ENCODE results near the gene CFAP69. TPM values are rescaled to one million over a fixed set of nuclear protein-coding genes. Genes with fewer than 3 reads are reported as not detected.

Gene CFAP69
- polyA plus RNA-seq, 4 donors, result 1.0 to 4.9 (median 4.2) TPM

- peak; percentile 41 to 65 for DNase-seq
- H3K36me3 ChIP-seq (ENCODE audit: control insufficient read depth in 3 of 3, insufficient read depth in 2 of 3, low read depth in 1 of 3, low read length in 3 of 3), result peaks cover 0 to 6% (median 0%) of the 10 kb centered on the region in 3 donors
- H3K27me3 ChIP-seq (ENCODE audit: control insufficient read depth in 3 of 3, insufficient read depth in 3 of 3, low read length in 3 of 3), result no peaks in the 10 kb centered on the region
- peaks cover 3 to 21% (median 3%) of the 10 kb centered on the region in 3 donors for H3K4me1 ChIP-seq (ENCODE audit: control insufficient read depth in 3 of 3, insufficient read depth in 2 of 3, low read depth in 1 of 3, low read length in 2 of 3)
- no peak for FAIRE-seq
- H3K27ac ChIP-seq (ENCODE audit: low read depth in 1 of 3, low read length in 2 of 3), result peak overlapping the region in 1 of 3 donors; percentile 60
- 93 to 100% (median 98%) methylated on average over 2 of the region's 2 CpGs for WGBS, 3 donors
- H3K9me3 ChIP-seq (ENCODE audit: control insufficient read depth in 2 of 2, insufficient read depth in 1 of 2, low read depth in 1 of 2, low read length in 1 of 2), result no peaks in the 10 kb centered on the region
- H3K4me3 ChIP-seq (ENCODE audit: low read depth in 1 of 3, low read length in 3 of 3), result no peak overlapping the region
These were observed 7.0 kb upstream of the CFAP69 start for GRCh38 chr7:90238022-90238421.

- peaks cover 0 to 6% (median 0%) of the 10 kb centered on the region in 3 donors for H3K36me3 ChIP-seq (ENCODE audit: control insufficient read depth in 3 of 3, insufficient read depth in 2 of 3, low read depth in 1 of 3, low read length in 3 of 3)
- peaks cover 3 to 24% (median 3%) of the 10 kb centered on the region in 3 donors for H3K4me1 ChIP-seq (ENCODE audit: control insufficient read depth in 3 of 3, insufficient read depth in 2 of 3, low read depth in 1 of 3, low read length in 2 of 3)
- H3K4me3 ChIP-seq (ENCODE audit: low read depth in 1 of 3, low read length in 3 of 3), result no peak overlapping the region
- peak overlapping the region in 2 of 3 donors; percentile 4 to 60 for H3K27ac ChIP-seq (ENCODE audit: low read depth in 1 of 3, low read length in 2 of 3)
- DNase-seq (no peak), FAIRE-seq (no peak)
- no peaks in the 10 kb centered on the region for H3K27me3 ChIP-seq (ENCODE audit: control insufficient read depth in 3 of 3, insufficient read depth in 3 of 3, low read length in 3 of 3)
- 77 to 97% (median 87%) methylated on average over 1 of the region's 1 CpG for WGBS, 3 donors
- H3K9me3 ChIP-seq (ENCODE audit: control insufficient read depth in 2 of 2, insufficient read depth in 1 of 2, low read depth in 1 of 2, low read length in 1 of 2), result no peaks in the 10 kb centered on the region
These were observed 6.4 kb upstream of the CFAP69 start for GRCh38 chr7:90238583-90238982.

- Histone ChIP-seq H3K36me3 (ENCODE audit: control insufficient read depth in 3 of 3, insufficient read depth in 2 of 3, low read depth in 1 of 3, low read length in 3 of 3) (peaks cover 0 to 6% (median 0%) of the 10 kb centered on the region in 3 donors), H3K9me3 (ENCODE audit: control insufficient read depth in 2 of 2, insufficient read depth in 1 of 2, low read depth in 1 of 2, low read length in 1 of 2) (no peaks in the 10 kb centered on the region), H3K27ac (ENCODE audit: low read depth in 1 of 3, low read length in 2 of 3) (peak overlapping the region in 1 of 3 donors; percentile 60), H3K4me1 (ENCODE audit: control insufficient read depth in 3 of 3, insufficient read depth in 2 of 3, low read depth in 1 of 3, low read length in 2 of 3) (peaks cover 1 to 29% (median 3%) of the 10 kb centered on the region in 3 donors), H3K27me3 (ENCODE audit: control insufficient read depth in 3 of 3, insufficient read depth in 3 of 3, low read length in 3 of 3) (no peaks in the 10 kb centered on the region), H3K4me3 (ENCODE audit: low read depth in 1 of 3, low read length in 3 of 3) (no peak overlapping the region)
- whole genome bisulfite sequencing, 3 donors, result 80 to 83% (median 83%) methylated on average over 3 of the region's 3 CpGs
- no peak for FAIRE-seq
- DNase-seq, result no peak
These were observed 5.9 kb upstream of the CFAP69 start for GRCh38 chr7:90239050-90239449.

GRCh38 chr7:90239625-90240228, 5.2 kb upstream of the CFAP69 start:
- FAIRE-seq (no peak), DNase-seq (peak in 1 of 2 donors; percentile 26)
- H3K36me3 ChIP-seq (ENCODE audit: control insufficient read depth in 3 of 3, insufficient read depth in 2 of 3, low read depth in 1 of 3, low read length in 3 of 3), result peaks cover 0 to 6% (median 0%) of the 10 kb centered on the region in 3 donors
- 64 to 71% (median 68%) methylated on average over 9 of the region's 9 CpGs for WGBS, 3 donors
- no peaks in the 10 kb centered on the region for H3K27me3 ChIP-seq (ENCODE audit: control insufficient read depth in 3 of 3, insufficient read depth in 3 of 3, low read length in 3 of 3)
- no peak overlapping the region for H3K4me3 ChIP-seq (ENCODE audit: low read depth in 1 of 3, low read length in 3 of 3)
- H3K9me3 ChIP-seq (ENCODE audit: control insufficient read depth in 2 of 2, insufficient read depth in 1 of 2, low read depth in 1 of 2, low read length in 1 of 2), result no peaks in the 10 kb centered on the region
- H3K27ac ChIP-seq (ENCODE audit: low read depth in 1 of 3, low read length in 2 of 3), result no peak overlapping the region
- H3K4me1 ChIP-seq (ENCODE audit: control insufficient read depth in 3 of 3, insufficient read depth in 2 of 3, low read depth in 1 of 3, low read length in 2 of 3), result peaks cover 3 to 35% (median 4%) of the 10 kb centered on the region in 3 donors

- peak overlapping the region in 2 of 3 donors; percentile 76 to 87 for H3K27ac ChIP-seq (ENCODE audit: low read depth in 1 of 3, low read length in 2 of 3)
- peaks cover 0 to 2% (median 0%) of the 10 kb centered on the region in 3 donors for H3K27me3 ChIP-seq (ENCODE audit: control insufficient read depth in 3 of 3, insufficient read depth in 3 of 3, low read length in 3 of 3)
- H3K4me3 ChIP-seq (ENCODE audit: low read depth in 1 of 3, low read length in 3 of 3), result no peak overlapping the region
- H3K9me3 ChIP-seq (ENCODE audit: control insufficient read depth in 2 of 2, insufficient read depth in 1 of 2, low read depth in 1 of 2, low read length in 1 of 2), result no peaks in the 10 kb centered on the region
- H3K36me3 ChIP-seq (ENCODE audit: control insufficient read depth in 3 of 3, insufficient read depth in 2 of 3, low read depth in 1 of 3, low read length in 3 of 3), result peaks cover 0 to 6% (median 0%) of the 10 kb centered on the region in 3 donors
- H3K4me1 ChIP-seq (ENCODE audit: control insufficient read depth in 3 of 3, insufficient read depth in 2 of 3, low read depth in 1 of 3, low read length in 2 of 3), result peaks cover 6 to 36% (median 8%) of the 10 kb centered on the region in 3 donors
- no peak for FAIRE-seq
- DNase-seq, result peak; percentile 72 to 89
- WGBS, 3 donors, result 33 to 65% (median 43%) methylated on average over 3 of the region's 3 CpGs
These were observed 2.4 kb upstream of the CFAP69 start for GRCh38 chr7:90242369-90243168.

- DNase-seq, result no peak
- 49 to 72% (median 55%) methylated on average over 1 of the region's 1 CpG for WGBS, 3 donors
- Histone ChIP-seq H3K4me3 (ENCODE audit: low read depth in 1 of 3, low read length in 3 of 3) (no peak overlapping the region), H3K9me3 (ENCODE audit: control insufficient read depth in 2 of 2, insufficient read depth in 1 of 2, low read depth in 1 of 2, low read length in 1 of 2) (no peaks in the 10 kb centered on the region), H3K27ac (ENCODE audit: low read depth in 1 of 3, low read length in 2 of 3) (peak overlapping the region in 2 of 3 donors; percentile 20 to 87), H3K4me1 (ENCODE audit: control insufficient read depth in 3 of 3, insufficient read depth in 2 of 3, low read depth in 1 of 3, low read length in 2 of 3) (peaks cover 6 to 26% (median 8%) of the 10 kb centered on the region in 3 donors), H3K36me3 (ENCODE audit: control insufficient read depth in 3 of 3, insufficient read depth in 2 of 3, low read depth in 1 of 3, low read length in 3 of 3) (peaks cover 0 to 3% (median 0%) of the 10 kb centered on the region in 3 donors), H3K27me3 (ENCODE audit: control insufficient read depth in 3 of 3, insufficient read depth in 3 of 3, low read length in 3 of 3) (peaks cover 0 to 2% (median 0%) of the 10 kb centered on the region in 3 donors)
- FAIRE-seq, result no peak
These were observed 1.4 kb upstream of the CFAP69 start for GRCh38 chr7:90243556-90243955.

- 18 to 20% (median 20%) methylated on average over 6 of the region's 6 CpGs for WGBS, 3 donors
- Histone ChIP-seq H3K36me3 (ENCODE audit: control insufficient read depth in 3 of 3, insufficient read depth in 2 of 3, low read depth in 1 of 3, low read length in 3 of 3) (peaks cover 0 to 3% (median 0%) of the 10 kb centered on the region in 3 donors), H3K27ac (ENCODE audit: low read depth in 1 of 3, low read length in 2 of 3) (peak overlapping the region in 1 of 3 donors; percentile 54), H3K4me1 (ENCODE audit: control insufficient read depth in 3 of 3, insufficient read depth in 2 of 3, low read depth in 1 of 3, low read length in 2 of 3) (peaks cover 4 to 22% (median 5%) of the 10 kb centered on the region in 3 donors), H3K4me3 (ENCODE audit: low read depth in 1 of 3, low read length in 3 of 3) (peak overlapping the region; percentile 56 to 98 (median 94)), H3K9me3 (ENCODE audit: control insufficient read depth in 2 of 2, insufficient read depth in 1 of 2, low read depth in 1 of 2, low read length in 1 of 2) (no peaks in the 10 kb centered on the region), H3K27me3 (ENCODE audit: control insufficient read depth in 3 of 3, insufficient read depth in 3 of 3, low read length in 3 of 3) (peaks cover 0 to 2% (median 0%) of the 10 kb centered on the region in 3 donors)
- DNase-seq (no peak), FAIRE-seq (no peak)
These were observed 437 bp upstream of the CFAP69 start for GRCh38 chr7:90244565-90244908.

GRCh38 chr7:90246171-90246570, 1.2 kb downstream of the CFAP69 start:
- H3K4me3 ChIP-seq (ENCODE audit: low read depth in 1 of 3, low read length in 3 of 3), result peak overlapping the region in 1 of 3 donors; percentile 94
- FAIRE-seq, result no peak
- no peaks in the 10 kb centered on the region for H3K36me3 ChIP-seq (ENCODE audit: control insufficient read depth in 3 of 3, insufficient read depth in 2 of 3, low read depth in 1 of 3, low read length in 3 of 3)
- 11 to 22% (median 16%) methylated on average over 9 of the region's 9 CpGs for WGBS, 3 donors
- peak; percentile 36 to 48 for DNase-seq
- H3K9me3 ChIP-seq (ENCODE audit: control insufficient read depth in 2 of 2, insufficient read depth in 1 of 2, low read depth in 1 of 2, low read length in 1 of 2), result no peaks in the 10 kb centered on the region
- H3K4me1 ChIP-seq (ENCODE audit: control insufficient read depth in 3 of 3, insufficient read depth in 2 of 3, low read depth in 1 of 3, low read length in 2 of 3), result peaks cover 4 to 22% (median 5%) of the 10 kb centered on the region in 3 donors
- peaks cover 0 to 2% (median 0%) of the 10 kb centered on the region in 3 donors for H3K27me3 ChIP-seq (ENCODE audit: control insufficient read depth in 3 of 3, insufficient read depth in 3 of 3, low read length in 3 of 3)
- no peak overlapping the region for H3K27ac ChIP-seq (ENCODE audit: low read depth in 1 of 3, low read length in 2 of 3)

All from small intestine (tissue), 7 donors.